PC-3 (cell line): Measurements from ENCODE around the gene MGAT3. TPM values are rescaled to one million over a fixed set of nuclear protein-coding genes. Genes with fewer than 3 reads are reported as not detected.

Experiments used
- ATAC-seq: fragments of 200-7000 bp; cut with Tn5 transposase; 2 replicates; pipeline ENCODE4 v1.9.1; 2020; ENCODE audit warnings: mild to moderate bottlenecking, moderate library complexity
- BruUV-seq: library from RNA; stranded (reverse); fragments of 400-500 nt; replicated peaks from 2 replicates; lab custom pipeline; 2021; lab: Mats Ljungman, UMichigan
- CTCF ChIA-PET: fragments of 300-600 bp; sonication (Branson Sonifier 250); formaldehyde crosslinking; loops from one replicate; lab custom pipeline; 2022; ENCODE audit warnings: antibody characterized with exemption; lab: Charles Lee
- POLR2A ChIA-PET: fragments of 300-600 bp; sonication (Branson Sonifier 250); formaldehyde crosslinking; loops from one replicate; lab custom pipeline; 2022; ENCODE audit warnings: antibody characterized with exemption; ENCODE audit not compliant: unreplicated experiment; lab: Charles Lee
- DNase-seq: peaks from one replicate; pipeline ENCODE4 v3.0.0-alpha.2; 2015
- H2AFZ ChIP-seq: fragments of 300-600 bp; sonication (generic); 2 replicates; pipeline ENCODE4 v1.6.0; 2016; ENCODE audit warnings: antibody characterized with exemption, low read length
- H3F3A ChIP-seq: fragments of 300-600 bp; sonication (generic); one replicate; pipeline ENCODE4 v1.6.0; 2017; ENCODE audit warnings: antibody characterized with exemption, low read length, control low read depth, mild to moderate bottlenecking; ENCODE audit not compliant: unreplicated experiment
- H3K27ac ChIP-seq: fragments of 300-600 bp; sonication (generic); 2 replicates; pipeline ENCODE4 v1.5.1; 2016; ENCODE audit warnings: mild to moderate bottlenecking, low read length
- H3K27me3 ChIP-seq: fragments of 300-600 bp; sonication (generic); 2 replicates; pipeline ENCODE4 v1.6.1; 2016; ENCODE audit warnings: low read length, mixed read lengths
- H3K36me3 ChIP-seq: fragments of 300-600 bp; sonication (generic); 2 replicates; pipeline ENCODE4 v1.6.1; 2016; ENCODE audit warnings: low read depth, mixed run types, low read length, mixed read lengths
- H3K4me1 ChIP-seq: fragments of 300-600 bp; sonication (generic); 2 replicates; pipeline ENCODE4 v1.5.1; 2016; ENCODE audit warnings: low read length; ENCODE audit not compliant: insufficient read depth
- H3K4me2 ChIP-seq: fragments of 300-600 bp; sonication (generic); 2 replicates; pipeline ENCODE4 v1.6.0; 2016; ENCODE audit warnings: low read length
- H3K4me3 ChIP-seq: fragments of 300-600 bp; sonication (generic); 2 replicates; pipeline ENCODE4 v1.5.1; 2016; ENCODE audit warnings: mild to moderate bottlenecking, low read length, mixed read lengths
- H3K79me2 ChIP-seq: fragments of 300-600 bp; sonication (generic); 2 replicates; pipeline ENCODE4 v1.6.1; 2017; ENCODE audit warnings: low read length, mixed read lengths
- H3K9ac ChIP-seq: fragments of 300-600 bp; sonication (generic); 2 replicates; pipeline ENCODE4 v1.6.0; 2016; ENCODE audit warnings: mild to moderate bottlenecking, low read length
- H3K9me2 ChIP-seq: fragments of 300-600 bp; sonication (generic); replicated peaks from 2 replicates; pipeline ENCODE4 v1.6.1; 2016; ENCODE audit warnings: mixed run types, low read length, mixed read lengths
- H3K9me3 ChIP-seq: fragments of 300-600 bp; sonication (generic); 2 replicates; pipeline ENCODE4 v1.6.1; 2016; ENCODE audit warnings: low read length, mixed read lengths
- H4K20me1 ChIP-seq: fragments of 300-600 bp; sonication (generic); 2 replicates; pipeline ENCODE4 v1.6.1; 2016; ENCODE audit warnings: low read length, mixed read lengths
- CTCF ChIP-seq: fragments of 300-600 bp; sonication (generic); conservative IDR thresholded peaks from 2 replicates; pipeline ENCODE4 v1.5.1; 2017; ENCODE audit warnings: antibody characterized with exemption, low read depth, mild to moderate bottlenecking, low read length
- EZH2 ChIP-seq: fragments of 300-600 bp; sonication (generic); IDR thresholded peaks from one replicate; pipeline ENCODE4 v1.6.1; 2017; ENCODE audit warnings: antibody characterized with exemption, mild to moderate bottlenecking, low read length; ENCODE audit not compliant: unreplicated experiment
- EZH2phosphoT487 ChIP-seq: fragments of 300-600 bp; sonication (generic); IDR thresholded peaks from 2 replicates; pipeline ENCODE4 v1.6.1; 2018; ENCODE audit warnings: mild to moderate bottlenecking, antibody characterized with exemption, low read length, borderline replicate concordance
- intact Hi-C: fragments of 100-400 bp; cut with micrococcal nuclease; formaldehyde crosslinking; loops from 2 replicates; pipeline ENCODE4 v1.9.0; 2023
- total RNA-seq: library from RNA; depleted of rRNA; stranded (reverse); fragments of >200 nt; gene quantifications from 2 replicates; pipeline ENCODE4 v1.2.3, GENCODE V29; 2014

Gene MGAT3
- total RNA-seq, 1 experiment from 2014 or later = not detected

GRCh38 chr22:39515266-39516050 lies 58.6 kb downstream of the MGAT3 start:
- ATAC-seq (no peak), DNase-seq (no peak)
- Histone ChIP-seq H3K9ac (no peak overlapping the region), H3K4me3 (no peak overlapping the region), H3K36me3 (peaks cover 33% of the 10 kb centered on the region), H3K9me3 (no peaks in the 10 kb centered on the region), H3F3A (no peaks in the 10 kb centered on the region), H3K9me2 (no peaks in the 10 kb centered on the region), H4K20me1 (peaks cover 7% of the 10 kb centered on the region), H3K79me2 (peaks cover 37% of the 10 kb centered on the region), H3K4me1 (peaks cover 8% of the 10 kb centered on the region; the same call in 1 of the 2 replicates), H3K4me2 (no peak overlapping the region), H2AFZ (no peak overlapping the region), H3K27me3 (no peaks in the 10 kb centered on the region), H3K27ac (no peak overlapping the region)
- TF ChIP-seq EZH2phosphoT487 (no peak), EZH2 (no peak), CTCF (no peak)
- CTCF ChIA-PET = interaction anchor here (0.9 kb wide), 1 partner anchor 11 kb away, joined by 10 read pairs; no protein-coding TSS in a partner anchor
- intact Hi-C loops = no loop called here
- no TSS peak for BruUV-seq
- POLR2A ChIA-PET = no interaction called here

DNA sequence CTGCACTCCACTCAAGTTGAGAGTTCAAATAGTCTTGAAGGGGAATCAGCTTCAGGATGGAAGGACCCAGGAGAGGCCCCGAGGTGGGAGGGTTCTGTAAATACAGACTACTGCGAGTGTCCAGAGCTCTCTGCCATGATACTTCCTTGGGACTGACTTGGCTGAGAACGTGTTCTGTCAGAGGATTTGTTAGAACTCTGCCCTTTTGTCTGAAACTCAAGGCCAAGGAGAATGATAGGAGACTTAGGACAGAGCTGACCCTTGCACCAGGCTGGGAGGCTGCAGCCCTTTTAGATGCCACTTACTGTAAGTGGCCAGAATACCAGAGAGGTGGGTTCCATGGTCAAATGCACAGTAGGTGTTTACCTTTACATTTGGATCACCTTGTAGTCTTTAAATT lies 60.7 kb downstream of the MGAT3 start:
- Histone ChIP-seq H3K36me3 (peaks cover 40% of the 10 kb centered on the region), H3K79me2 (peaks cover 49% of the 10 kb centered on the region), H3K27ac (no peak overlapping the region), H3K9me2 (no peaks in the 10 kb centered on the region), H3K4me1 (peaks cover 9% of the 10 kb centered on the region), H4K20me1 (peaks cover 26% of the 10 kb centered on the region), H3K9ac (no peak overlapping the region), H3K9me3 (no peaks in the 10 kb centered on the region), H3K4me3 (no peak overlapping the region), H3K27me3 (no peaks in the 10 kb centered on the region), H3K4me2 (no peak overlapping the region), H3F3A (peaks cover 10% of the 10 kb centered on the region), H2AFZ (no peak overlapping the region)
- POLR2A ChIA-PET = no interaction called here
- DNase-seq = no peak
- TF ChIP-seq EZH2 (no peak), CTCF (no peak), EZH2phosphoT487 (no peak)
- intact Hi-C loops = no loop called here
- BruUV-seq = no TSS peak
- ATAC-seq = no peak
- CTCF ChIA-PET = interaction anchor here (0.6 to 1.3 kb wide), 2 partner anchors 21 to 26 kb away, joined by 4 to 12 read pairs; no protein-coding TSS in a partner anchor
